HEK293T (cell line): ENCODE results near the gene BEST4.
"Not testable (repeated sequence)": the region's sequence is repeated elsewhere in the genome, so short reads cannot be mapped to it uniquely, and the experiment has no call there.

ENCODE experiments used
- CTCF ChIA-PET: fragments of 350-600 bp; formaldehyde crosslinking; extraction: SDS; loops from one replicate; lab custom pipeline; 2021; ENCODE audit warnings: antibody characterized with exemption, inconsistent platforms; lab: Yijun Ruan, JAX
- POLR2A ChIA-PET: fragments of 350-600 bp; formaldehyde crosslinking; extraction: SDS; loops from one replicate; lab custom pipeline; 2020; ENCODE audit warnings: antibody characterized with exemption, inconsistent platforms; lab: Yijun Ruan, JAX
- DNase-seq: peaks from one replicate; pipeline ENCODE4 v3.0.0; 2012; ENCODE audit warnings: mixed read lengths; ENCODE audit errors: extremely low spot score
- ARNT ChIP-seq: fragments of 450-650 bp; IDR thresholded peaks from 2 replicates; pipeline ENCODE4 v1.6.1; 2017; ENCODE audit warnings: mild to moderate bottlenecking
- BHLHE40 ChIP-seq: fragments of 450-650 bp; IDR thresholded peaks from 2 replicates; pipeline ENCODE4 v1.6.1; 2016; ENCODE audit warnings: mild to moderate bottlenecking, moderate library complexity, borderline replicate concordance
- CTBP1 ChIP-seq: fragments of 450-650 bp; IDR thresholded peaks from 2 replicates; pipeline ENCODE4 v1.6.1; 2016; ENCODE audit warnings: borderline replicate concordance
- ELF4 ChIP-seq: fragments of 450-650 bp; IDR thresholded peaks from 2 replicates; pipeline ENCODE4 v1.6.1; 2017; ENCODE audit warnings: antibody characterized with exemption
- FOXA1 ChIP-seq: fragments of 450-650 bp; IDR thresholded peaks from 2 replicates; pipeline ENCODE4 v1.6.1; 2016; ENCODE audit warnings: mild to moderate bottlenecking
- FOXK2 ChIP-seq: fragments of 450-650 bp; IDR thresholded peaks from 2 replicates; pipeline ENCODE4 v1.6.1; 2016; ENCODE audit warnings: mild to moderate bottlenecking
- FOXM1 ChIP-seq: fragments of 450-650 bp; IDR thresholded peaks from 2 replicates; pipeline ENCODE4 v1.6.1; 2017; ENCODE audit warnings: mild to moderate bottlenecking, borderline replicate concordance
- HDGF ChIP-seq: fragments of 450-650 bp; IDR thresholded peaks from 2 replicates; pipeline ENCODE4 v1.6.1; 2017; ENCODE audit warnings: antibody characterized with exemption, borderline replicate concordance
- L3MBTL2 ChIP-seq: fragments of 450-650 bp; conservative IDR thresholded peaks from 2 replicates; pipeline ENCODE4 v1.6.1; 2016; ENCODE audit warnings: mild to moderate bottlenecking
- LEF1 ChIP-seq: fragments of 450-650 bp; IDR thresholded peaks from 2 replicates; pipeline ENCODE4 v1.6.1; 2017; ENCODE audit warnings: mild to moderate bottlenecking, borderline replicate concordance
- NFRKB ChIP-seq: fragments of 450-650 bp; IDR thresholded peaks from 2 replicates; pipeline ENCODE4 v1.6.1; 2016; ENCODE audit warnings: mild to moderate bottlenecking, moderate library complexity
- SP1 ChIP-seq: fragments of 450-650 bp; IDR thresholded peaks from 2 replicates; pipeline ENCODE4 v1.6.1; 2017
- SUZ12 ChIP-seq: fragments of 450-650 bp; IDR thresholded peaks from 2 replicates; pipeline ENCODE4 v1.6.1; 2016; ENCODE audit warnings: mild to moderate bottlenecking
- TARDBP ChIP-seq: fragments of 450-650 bp; IDR thresholded peaks from 2 replicates; pipeline ENCODE4 v1.6.1; 2016
- ZNF384 ChIP-seq: fragments of 450-650 bp; IDR thresholded peaks from 2 replicates; pipeline ENCODE4 v1.6.1; 2016
- TF ChIP-seq, protein P1 (sequence below): fragments of 450-650 bp; IDR thresholded peaks from 2 replicates; pipeline ENCODE4 v1.6.1; 2016

BEST4 gene

DNA sequence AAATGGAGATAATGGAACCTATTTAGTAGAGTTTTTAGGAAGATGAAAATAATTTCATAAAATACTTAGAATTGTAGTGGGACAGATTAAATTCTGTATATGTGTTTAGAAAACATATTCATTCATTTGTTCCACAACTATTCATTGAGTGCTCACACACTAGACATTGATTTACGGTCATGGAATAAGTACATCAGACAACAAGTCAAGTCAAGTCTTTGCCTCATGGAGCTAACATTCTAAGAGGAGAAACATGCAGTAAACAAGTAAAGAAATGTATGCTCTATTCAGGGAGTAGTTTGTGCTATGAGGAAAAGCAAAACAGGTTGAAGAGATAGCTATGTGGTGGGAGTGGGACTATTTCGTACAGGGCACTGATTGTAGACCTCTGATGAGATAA, 29.3 kb upstream of the BEST4 start:
- no peak for DNase-seq
- TF ChIP-seq, protein P1, sequence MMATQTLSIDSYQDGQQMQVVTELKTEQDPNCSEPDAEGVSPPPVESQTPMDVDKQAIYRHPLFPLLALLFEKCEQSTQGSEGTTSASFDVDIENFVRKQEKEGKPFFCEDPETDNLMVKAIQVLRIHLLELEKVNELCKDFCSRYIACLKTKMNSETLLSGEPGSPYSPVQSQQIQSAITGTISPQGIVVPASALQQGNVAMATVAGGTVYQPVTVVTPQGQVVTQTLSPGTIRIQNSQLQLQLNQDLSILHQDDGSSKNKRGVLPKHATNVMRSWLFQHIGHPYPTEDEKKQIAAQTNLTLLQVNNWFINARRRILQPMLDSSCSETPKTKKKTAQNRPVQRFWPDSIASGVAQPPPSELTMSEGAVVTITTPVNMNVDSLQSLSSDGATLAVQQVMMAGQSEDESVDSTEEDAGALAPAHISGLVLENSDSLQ: no peak
- no peak for TF ChIP-seq ARNT
- TF ChIP-seq BHLHE40: no peak
- TF ChIP-seq SP1: no peak
- TF ChIP-seq L3MBTL2: no peak
- no peak for TF ChIP-seq HDGF
- TF ChIP-seq CTBP1: no peak
- no peak for TF ChIP-seq SUZ12
- no peak for TF ChIP-seq LEF1
- TF ChIP-seq ELF4: no peak
- TF ChIP-seq TARDBP: no peak
- TF ChIP-seq FOXK2: no peak
- no peak for TF ChIP-seq FOXM1
- no peak for TF ChIP-seq FOXA1
- TF ChIP-seq NFRKB: no peak
- TF ChIP-seq ZNF384: no peak
- POLR2A ChIA-PET: interaction anchor here (1.6 to 6.8 kb wide), 3 partner anchors 9 to 96 kb away, joined by 8 to 137 read pairs (median 60); partner anchors contain the start of genes BTBD19, DYNLT4 and PLK3
- CTCF ChIA-PET: no interaction called here

DNA sequence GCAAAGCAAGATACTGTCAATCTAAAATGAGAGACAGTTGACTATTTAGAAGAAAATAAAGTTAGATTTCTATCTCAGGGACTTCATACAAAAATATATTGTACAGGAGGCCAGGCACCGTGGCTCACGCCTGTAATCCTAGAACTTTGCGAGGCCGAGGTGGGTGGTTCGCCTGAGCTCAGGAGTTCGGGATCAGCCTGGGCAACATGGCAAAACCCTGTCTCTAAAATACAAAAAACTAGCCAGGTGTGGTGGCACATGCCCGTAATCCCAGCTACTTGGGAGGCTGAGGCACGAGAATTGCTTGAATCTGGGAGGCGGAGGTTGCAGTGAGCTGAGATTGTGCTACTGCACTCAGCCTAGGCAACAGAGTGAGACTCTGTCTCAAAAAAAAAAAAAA, 28.0 kb upstream of the BEST4 start:
- DNase-seq, CTCF ChIA-PET: not testable (repeated sequence)
- POLR2A ChIA-PET: interaction anchor here (0.9 to 1.2 kb wide), 2 partner anchors 16 to 40 kb away, joined by 3 read pairs; partner anchors contain the start of genes PLK3 and RPS8

DNA sequence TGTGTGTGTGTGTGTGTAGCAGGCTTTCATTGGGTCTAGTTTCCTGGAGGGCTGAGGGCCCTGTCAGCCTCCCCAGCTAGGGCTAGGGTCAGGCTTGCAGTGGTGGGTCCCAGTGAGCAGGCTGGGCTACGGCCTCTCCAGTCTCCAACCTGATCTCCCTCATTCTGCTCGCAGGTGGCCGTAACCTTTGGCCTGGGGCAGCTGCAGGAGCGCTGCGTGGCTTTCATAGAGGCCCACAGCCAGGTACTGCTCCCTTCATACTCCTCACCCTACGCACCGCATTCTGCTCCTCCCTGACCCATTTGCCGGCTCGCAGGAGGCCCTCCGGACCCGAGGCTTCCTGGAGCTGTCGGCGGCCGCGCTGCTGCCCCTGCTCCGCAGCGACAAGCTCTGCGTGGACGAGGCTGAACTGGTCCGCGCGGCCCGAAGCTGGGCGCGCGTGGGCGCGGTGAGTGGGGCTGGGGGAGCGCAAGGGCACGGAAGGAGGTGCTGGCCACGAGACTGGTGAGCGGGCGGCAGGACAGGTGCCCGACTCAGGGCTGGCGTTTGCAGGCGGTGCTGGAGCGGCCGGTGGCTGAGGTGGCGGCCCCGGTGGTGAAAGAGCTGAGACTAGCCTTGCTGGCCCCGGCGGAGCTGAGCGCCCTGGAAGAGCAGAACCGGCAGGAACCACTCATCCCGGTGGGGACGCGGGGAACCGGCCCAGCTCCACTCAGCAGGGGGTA, 25.0 kb upstream of the BEST4 start:
- TF ChIP-seq NFRKB: no peak
- TF ChIP-seq FOXK2: no peak
- no peak for TF ChIP-seq LEF1
- no peak for TF ChIP-seq BHLHE40
- TF ChIP-seq HDGF: no peak
- TF ChIP-seq L3MBTL2: no peak
- TF ChIP-seq ARNT: no peak
- TF ChIP-seq CTBP1: no peak
- TF ChIP-seq ZNF384: no peak
- TF ChIP-seq, protein P1: no peak
- no peak for TF ChIP-seq FOXM1
- TF ChIP-seq FOXA1: no peak
- TF ChIP-seq ELF4: no peak
- TF ChIP-seq SP1: no peak
- DNase-seq: no peak
- POLR2A ChIA-PET: interaction anchor here (0.9 to 2.9 kb wide), 2 partner anchors 13 to 38 kb away, joined by 4 to 7 read pairs; partner anchors contain the start of gene PLK3
- CTCF ChIA-PET: no interaction called here

DNA sequence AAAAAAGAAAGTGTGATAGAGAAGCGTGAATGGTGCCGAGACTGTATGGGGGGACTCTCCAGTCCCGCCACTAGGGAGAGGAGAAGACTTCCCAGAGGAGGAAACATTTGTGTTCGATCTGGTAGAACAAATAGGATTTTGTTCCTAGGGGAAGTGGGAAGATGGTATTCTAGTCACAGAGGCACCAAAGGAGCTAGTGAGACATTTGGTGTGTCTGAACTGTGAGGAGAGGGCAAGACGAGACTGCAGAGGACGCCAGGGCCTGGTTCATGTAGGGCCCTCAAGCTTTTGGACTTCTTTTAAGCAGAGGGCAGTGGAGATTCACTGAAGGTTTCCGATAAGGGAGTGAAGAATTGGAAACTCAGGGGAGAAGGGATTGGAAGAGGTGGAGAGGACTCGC, 23.3 kb upstream of the BEST4 start:
- ChIA-PET CTCF (no interaction called here), POLR2A (interaction anchor here (7.5 kb wide), 1 partner anchor 9 kb away, joined by 137 read pairs; no protein-coding TSS in a partner anchor)
- no peak for TF ChIP-seq CTBP1
- TF ChIP-seq ARNT: no peak
- TF ChIP-seq TARDBP: no peak
- no peak for TF ChIP-seq SUZ12
- no peak for TF ChIP-seq FOXM1
- TF ChIP-seq ELF4: no peak
- TF ChIP-seq HDGF: no peak
- no peak for TF ChIP-seq LEF1
- TF ChIP-seq, protein P1: no peak
- no peak for TF ChIP-seq L3MBTL2
- TF ChIP-seq BHLHE40: no peak
- TF ChIP-seq NFRKB: no peak
- TF ChIP-seq ZNF384: no peak
- no peak for TF ChIP-seq SP1
- no peak for TF ChIP-seq FOXA1
- no peak for TF ChIP-seq FOXK2
- no peak for DNase-seq

DNA sequence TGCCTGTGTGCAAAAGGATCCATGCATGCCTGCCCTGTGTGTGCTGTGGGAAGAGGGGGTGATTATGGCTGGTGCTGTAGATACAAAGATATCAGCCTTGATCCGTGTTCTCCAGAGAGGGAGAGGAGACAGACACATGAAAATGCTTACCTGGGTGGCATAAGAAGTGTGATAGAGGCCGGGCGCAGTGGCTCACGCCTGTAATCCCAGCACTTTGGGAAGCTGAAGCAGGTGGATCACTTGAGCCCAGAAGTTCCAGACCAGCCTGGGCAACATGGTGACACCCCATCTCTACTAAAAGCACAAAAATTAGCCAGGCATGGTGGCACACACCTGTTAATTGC, 22.8 kb upstream of the BEST4 start:
- DNase-seq, CTCF ChIA-PET: not testable (repeated sequence)
- POLR2A ChIA-PET: interaction anchor here (7.5 kb wide), 1 partner anchor 9 kb away, joined by 137 read pairs; no protein-coding TSS in a partner anchor

DNA sequence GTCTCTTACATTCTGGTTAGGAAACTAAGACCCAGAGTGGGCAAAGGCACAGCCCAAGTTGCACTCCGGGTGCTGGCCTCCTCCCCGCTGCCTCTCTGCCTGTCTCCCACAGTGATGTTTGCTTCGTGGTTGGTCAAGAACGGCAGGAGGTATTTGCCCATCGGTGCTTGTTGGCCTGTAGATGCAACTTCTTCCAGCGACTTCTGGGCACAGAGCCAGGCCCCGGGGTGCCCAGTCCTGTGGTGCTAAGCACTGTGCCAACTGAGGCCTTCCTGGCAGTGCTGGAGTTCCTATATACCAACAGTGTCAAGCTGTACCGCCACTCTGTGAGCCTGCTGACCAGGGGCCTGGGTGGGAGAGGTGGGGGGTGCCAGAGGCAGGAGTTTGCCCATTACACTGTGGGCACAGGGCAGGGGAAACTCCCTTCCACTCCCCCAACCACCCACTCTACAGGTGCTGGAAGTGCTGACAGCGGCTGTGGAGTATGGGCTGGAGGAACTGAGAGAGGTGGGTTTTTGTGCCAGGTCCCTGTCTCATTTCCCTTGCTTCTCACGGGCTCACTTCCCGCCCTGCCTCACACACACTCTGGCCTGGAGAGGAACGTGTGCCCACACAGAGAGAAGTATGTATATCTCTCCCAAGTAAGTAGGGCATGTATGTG, 22.3 kb upstream of the BEST4 start:
- ChIA-PET CTCF (interaction anchor here (0.7 to 2.6 kb wide), 3 partner anchors 10 to 253 kb away, joined by 3 to 10 read pairs (median 4); partner anchors contain the start of gene PLK3), POLR2A (interaction anchor here (1.0 to 7.5 kb wide), 4 partner anchors 10 to 493 kb away, joined by 5 to 137 read pairs (median 15); partner anchors contain the start of gene PLK3)
- TF ChIP-seq ELF4: no peak
- no peak for TF ChIP-seq ZNF384
- TF ChIP-seq ARNT: no peak
- no peak for TF ChIP-seq FOXM1
- DNase-seq: no peak
